ENCODE results near the gene NEK10. TPM values are rescaled to one million over a fixed set of nuclear protein-coding genes. Genes with fewer than 3 reads are reported as not detected.

Gene NEK10
- total and polyA plus RNA-seq, 2 donors (not counting 3 experiments of a cell fraction or from before 2014, with no cell fraction given), result 0.32 to 5.0 TPM

DNA sequence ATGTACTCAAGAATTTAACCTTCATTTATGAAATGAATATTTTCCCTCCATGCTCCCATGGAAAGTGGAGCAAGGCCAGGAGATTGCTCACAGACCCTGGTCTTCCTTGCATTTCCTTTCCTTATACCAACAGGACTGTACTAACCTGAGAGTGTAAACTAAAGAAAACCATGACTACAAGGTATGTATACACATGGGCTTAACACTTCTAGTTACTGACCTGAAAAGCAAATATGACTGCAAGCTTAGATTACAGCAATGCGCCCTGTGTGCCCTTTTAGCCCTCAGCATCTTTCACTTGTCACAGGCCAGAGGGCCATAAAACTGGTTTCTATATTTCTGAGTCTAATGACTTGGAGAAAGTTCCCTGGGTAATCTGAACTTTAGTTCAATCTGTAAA lies 52.1 kb downstream of the NEK10 start:
- no peak for FAIRE-seq
- ChIA-PET CTCF (interaction anchor here (2.1 kb wide), 1 partner anchor 41 kb away, joined by 6 read pairs; no protein-coding TSS in a partner anchor), POLR2A (no interaction called here)
- Histone ChIP-seq H3K27ac (ENCODE audit: insufficient read depth, low read depth, low read length) (no peak overlapping the region), H3K27me3 (ENCODE audit: control insufficient read depth in 2 of 2, insufficient read depth in 2 of 2, low read length in 2 of 2) (no peaks in the 10 kb centered on the region), H3K36me3 (ENCODE audit: control insufficient read depth in 2 of 2, extremely low read depth in 1 of 2, insufficient read depth in 2 of 2, low read length in 2 of 2) (no peaks in the 10 kb centered on the region), H3K79me2 (ENCODE audit: control insufficient read depth, insufficient read depth, low read length) (no peaks in the 10 kb centered on the region), H3K4me3 (replicated peaks in 1 of 3; ENCODE audit: insufficient read depth in 1 of 3, low read depth in 1 of 3, low read length in 3 of 3) (no peak overlapping the region), H3K4me1 (ENCODE audit: control insufficient read depth, extremely low read depth, insufficient read depth, low read length) (no peaks in the 10 kb centered on the region), H3K9me1 (replicated peaks; ENCODE audit: control insufficient read depth, extremely low read depth, insufficient read depth, low read length) (no peaks in the 10 kb centered on the region), H3K9ac (replicated peaks; ENCODE audit: extremely low read depth, insufficient read depth, low read length) (no peak overlapping the region), H2AFZ (ENCODE audit: low read depth, low read length) (no peak overlapping the region), H3K4me2 (ENCODE audit: insufficient read depth, low read length) (no peak overlapping the region), H3K9me3 (replicated peaks; ENCODE audit: control insufficient read depth, insufficient read depth, low read length) (no peaks in the 10 kb centered on the region), H4K20me1 (replicated peaks; ENCODE audit: control insufficient read depth, extremely low read depth, insufficient read depth, low read length) (no peaks in the 10 kb centered on the region)
- BruUV-seq (replicated peaks), result no TSS peak
- no peak for DNase-seq (ENCODE audit: low read depth, low spot score)
- TF ChIP-seq MYC (IDR thresholded peaks at IDR 0.05; ENCODE audit: low read depth, low read length) (no peak), EZH2 (IDR thresholded peaks at IDR 0.05; ENCODE audit: borderline replicate concordance, low read depth, low read length, severe bottlenecking) (no peak), JUN (IDR thresholded peaks at IDR 0.05; ENCODE audit: borderline replicate concordance, insufficient read depth, insufficient read length, low read depth) (no peak), GATA2 (IDR thresholded peaks at IDR 0.05; ENCODE audit: insufficient read depth, insufficient read length, low read depth, low read length) (no peak), FOS (IDR thresholded peaks at IDR 0.05; ENCODE audit: borderline replicate concordance, insufficient read depth, low read length) (no peak), POLR2A (IDR thresholded peaks at IDR 0.05; ENCODE audit: low read depth, low read length) (no peak)
- TF ChIP-seq, protein P1, sequence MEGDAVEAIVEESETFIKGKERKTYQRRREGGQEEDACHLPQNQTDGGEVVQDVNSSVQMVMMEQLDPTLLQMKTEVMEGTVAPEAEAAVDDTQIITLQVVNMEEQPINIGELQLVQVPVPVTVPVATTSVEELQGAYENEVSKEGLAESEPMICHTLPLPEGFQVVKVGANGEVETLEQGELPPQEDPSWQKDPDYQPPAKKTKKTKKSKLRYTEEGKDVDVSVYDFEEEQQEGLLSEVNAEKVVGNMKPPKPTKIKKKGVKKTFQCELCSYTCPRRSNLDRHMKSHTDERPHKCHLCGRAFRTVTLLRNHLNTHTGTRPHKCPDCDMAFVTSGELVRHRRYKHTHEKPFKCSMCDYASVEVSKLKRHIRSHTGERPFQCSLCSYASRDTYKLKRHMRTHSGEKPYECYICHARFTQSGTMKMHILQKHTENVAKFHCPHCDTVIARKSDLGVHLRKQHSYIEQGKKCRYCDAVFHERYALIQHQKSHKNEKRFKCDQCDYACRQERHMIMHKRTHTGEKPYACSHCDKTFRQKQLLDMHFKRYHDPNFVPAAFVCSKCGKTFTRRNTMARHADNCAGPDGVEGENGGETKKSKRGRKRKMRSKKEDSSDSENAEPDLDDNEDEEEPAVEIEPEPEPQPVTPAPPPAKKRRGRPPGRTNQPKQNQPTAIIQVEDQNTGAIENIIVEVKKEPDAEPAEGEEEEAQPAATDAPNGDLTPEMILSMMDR (IDR thresholded peaks at IDR 0.05; ENCODE audit: extremely low read depth in 1 of 2, insufficient read depth in 1 of 2, low read depth in 1 of 2, low read length in 2 of 2), result no peak
- TF ChIP-seq, protein P2, sequence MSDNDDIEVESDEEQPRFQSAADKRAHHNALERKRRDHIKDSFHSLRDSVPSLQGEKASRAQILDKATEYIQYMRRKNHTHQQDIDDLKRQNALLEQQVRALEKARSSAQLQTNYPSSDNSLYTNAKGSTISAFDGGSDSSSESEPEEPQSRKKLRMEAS (IDR thresholded peaks at IDR 0.05; ENCODE audit: insufficient read depth, insufficient read length), result no peak
- intact Hi-C loops (cut with micrococcal nuclease), result no loop called here
- dilution Hi-C loops (cut with MboI; ENCODE audit: extremely low pct_ligation_motif_present, low sequenced_read_pairs), result no loop called here
